ENCODE measurements around the gene LRRC10B.

DNA sequence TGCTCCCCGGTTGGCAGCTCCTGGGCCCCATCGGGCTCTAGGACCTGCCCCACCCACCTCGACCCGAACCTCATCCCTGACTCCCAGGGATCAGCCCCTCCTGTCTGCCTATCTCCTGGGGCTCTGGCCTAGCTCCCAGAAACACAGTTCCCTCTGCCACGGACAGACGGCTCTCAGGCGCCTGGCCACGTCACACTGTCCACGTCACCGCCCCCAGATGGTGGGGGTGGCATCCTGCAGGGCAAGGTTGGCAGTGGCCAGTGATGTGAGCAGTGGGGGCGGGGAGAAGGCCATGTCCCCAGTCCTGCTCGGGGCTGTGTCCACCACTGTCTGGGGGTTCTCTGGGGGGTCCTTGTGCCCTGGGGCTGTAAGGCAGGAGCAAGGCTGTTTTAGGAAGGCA lies 43.1 kb downstream of the LRRC10B start:
- TF ChIP-seq, protein P1, sequence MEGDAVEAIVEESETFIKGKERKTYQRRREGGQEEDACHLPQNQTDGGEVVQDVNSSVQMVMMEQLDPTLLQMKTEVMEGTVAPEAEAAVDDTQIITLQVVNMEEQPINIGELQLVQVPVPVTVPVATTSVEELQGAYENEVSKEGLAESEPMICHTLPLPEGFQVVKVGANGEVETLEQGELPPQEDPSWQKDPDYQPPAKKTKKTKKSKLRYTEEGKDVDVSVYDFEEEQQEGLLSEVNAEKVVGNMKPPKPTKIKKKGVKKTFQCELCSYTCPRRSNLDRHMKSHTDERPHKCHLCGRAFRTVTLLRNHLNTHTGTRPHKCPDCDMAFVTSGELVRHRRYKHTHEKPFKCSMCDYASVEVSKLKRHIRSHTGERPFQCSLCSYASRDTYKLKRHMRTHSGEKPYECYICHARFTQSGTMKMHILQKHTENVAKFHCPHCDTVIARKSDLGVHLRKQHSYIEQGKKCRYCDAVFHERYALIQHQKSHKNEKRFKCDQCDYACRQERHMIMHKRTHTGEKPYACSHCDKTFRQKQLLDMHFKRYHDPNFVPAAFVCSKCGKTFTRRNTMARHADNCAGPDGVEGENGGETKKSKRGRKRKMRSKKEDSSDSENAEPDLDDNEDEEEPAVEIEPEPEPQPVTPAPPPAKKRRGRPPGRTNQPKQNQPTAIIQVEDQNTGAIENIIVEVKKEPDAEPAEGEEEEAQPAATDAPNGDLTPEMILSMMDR (IDR thresholded peaks at IDR 0.05), result no peak
- TF ChIP-seq EZH2 (IDR thresholded peaks at IDR 0.05) (no peak), EZH2phosphoT487 (IDR thresholded peaks at IDR 0.05) (no peak)
